ENCODE data around the gene KIF23. TPM values are rescaled to one million over a fixed set of nuclear protein-coding genes. Genes with fewer than 3 reads are reported as not detected.

KIF23 gene
- polyA plus RNA-seq, 1 donor (not counting 4 experiments of a cell fraction or from before 2014, with no cell fraction given), result 28.8 TPM

GRCh38 chr15:69466733-69467132, 52.6 kb downstream of the KIF23 start:
- no peaks in the 10 kb centered on the region for H3K9me1 ChIP-seq (ENCODE audit: control insufficient read depth, extremely low read depth, insufficient read depth, low read length)
- no peak overlapping the region for H3K4me3 ChIP-seq (ENCODE audit: control insufficient read depth in 2 of 3, extremely low read depth in 1 of 3, insufficient read depth in 2 of 3, low read depth in 1 of 3, low read length in 3 of 3)
- H3K79me2 ChIP-seq (ENCODE audit: control insufficient read depth, insufficient read depth, low read length), result no peaks in the 10 kb centered on the region
- no peak overlapping the region for H3K4me2 ChIP-seq (ENCODE audit: control insufficient read depth, extremely low read depth, insufficient read depth, low read depth, low read length)
- no peak for TF ChIP-seq CTCF (optimal IDR thresholded peaks at IDR 0.05 in 1 of 3, IDR thresholded peaks at IDR 0.05 in 1 of 3, conservative IDR thresholded peaks at IDR 0.05 in 1 of 3; ENCODE audit: extremely low read depth in 1 of 3, insufficient read depth in 2 of 3, low read length in 3 of 3)
- no peak for TF ChIP-seq EZH2 (IDR thresholded peaks at IDR 0.05; ENCODE audit: low read length)
- FAIRE-seq, result no peak
- H3K27ac ChIP-seq (ENCODE audit: control insufficient read depth, insufficient read depth, low read length), result no peak overlapping the region
- no peak for DNase-seq (ENCODE audit: low read depth, low spot score)
- no peaks in the 10 kb centered on the region for H3K36me3 ChIP-seq (ENCODE audit: control insufficient read depth in 2 of 2, extremely low read depth in 1 of 2, insufficient read depth in 2 of 2, low read length in 2 of 2)
- no peaks in the 10 kb centered on the region for H3K27me3 ChIP-seq (ENCODE audit: control insufficient read depth, extremely low read depth, insufficient read depth, low read length)
- no peaks in the 10 kb centered on the region for H3K9me3 ChIP-seq (ENCODE audit: control insufficient read depth, low read depth, low read length)
- peaks cover 40% of the 10 kb centered on the region for H3K4me1 ChIP-seq (ENCODE audit: control insufficient read depth, extremely low read depth, insufficient read depth, low read length)
- no peaks in the 10 kb centered on the region for H4K20me1 ChIP-seq (ENCODE audit: control insufficient read depth, extremely low read depth, insufficient read depth, low read length)
- dilution Hi-C loops (cut with MboI; ENCODE audit: extremely low pct_ligation_motif_present, low sequenced_read_pairs), result no loop called here
- no peak overlapping the region for H3K9ac ChIP-seq (ENCODE audit: control insufficient read depth, extremely low read depth, insufficient read depth, low read length)
- no peak overlapping the region for H2AFZ ChIP-seq (ENCODE audit: control insufficient read depth, low read length)

GRCh38 chr15:69467636-69468035, 53.5 kb downstream of the KIF23 start:
- Histone ChIP-seq H3K27me3 (ENCODE audit: control insufficient read depth, extremely low read depth, insufficient read depth, low read length) (no peaks in the 10 kb centered on the region), H4K20me1 (ENCODE audit: control insufficient read depth, extremely low read depth, insufficient read depth, low read length) (no peaks in the 10 kb centered on the region), H3K4me2 (ENCODE audit: control insufficient read depth, extremely low read depth, insufficient read depth, low read depth, low read length) (peak overlapping the region; percentile 29), H3K4me3 (ENCODE audit: control insufficient read depth in 2 of 3, extremely low read depth in 1 of 3, insufficient read depth in 2 of 3, low read depth in 1 of 3, low read length in 3 of 3) (no peak overlapping the region), H3K9me3 (ENCODE audit: control insufficient read depth, low read depth, low read length) (no peaks in the 10 kb centered on the region), H2AFZ (ENCODE audit: control insufficient read depth, low read length) (no peak overlapping the region), H3K36me3 (ENCODE audit: control insufficient read depth in 2 of 2, extremely low read depth in 1 of 2, insufficient read depth in 2 of 2, low read length in 2 of 2) (no peaks in the 10 kb centered on the region), H3K27ac (ENCODE audit: control insufficient read depth, insufficient read depth, low read length) (no peak overlapping the region), H3K9ac (ENCODE audit: control insufficient read depth, extremely low read depth, insufficient read depth, low read length) (no peak overlapping the region), H3K9me1 (ENCODE audit: control insufficient read depth, extremely low read depth, insufficient read depth, low read length) (no peaks in the 10 kb centered on the region), H3K4me1 (ENCODE audit: control insufficient read depth, extremely low read depth, insufficient read depth, low read length) (peaks cover 33% of the 10 kb centered on the region), H3K79me2 (ENCODE audit: control insufficient read depth, insufficient read depth, low read length) (no peaks in the 10 kb centered on the region)
- TF ChIP-seq CTCF (optimal IDR thresholded peaks at IDR 0.05 in 1 of 3, IDR thresholded peaks at IDR 0.05 in 1 of 3, conservative IDR thresholded peaks at IDR 0.05 in 1 of 3; ENCODE audit: extremely low read depth in 1 of 3, insufficient read depth in 2 of 3, low read length in 3 of 3) (no peak), EZH2 (IDR thresholded peaks at IDR 0.05; ENCODE audit: low read length) (no peak)
- FAIRE-seq (no peak), DNase-seq (ENCODE audit: low read depth, low spot score) (no peak)
- dilution Hi-C loops (cut with MboI; ENCODE audit: extremely low pct_ligation_motif_present, low sequenced_read_pairs), result no loop called here
